Transverse colon (tissue), 4 donors: ENCODE measurements around the gene SLU7. TPM values are rescaled to one million over a fixed set of nuclear protein-coding genes. Genes with fewer than 3 reads are reported as not detected.

Source experiments
- DNase-seq: peaks from one replicate; pipeline ENCODE4 v3.0.0-alpha.2; 2019
- H3K27ac ChIP-seq, 4 donors: fragments of 200-600 bp; sonication (generic); 2 replicates each; pipeline ENCODE4 v1.5.1; 2016 to 2018; ENCODE audit warnings: inconsistent platforms in 4 of 4
- H3K27me3 ChIP-seq: fragments of 200-600 bp; sonication (generic); 2 replicates; pipeline ENCODE4 v1.5.1; 2017; ENCODE audit warnings: inconsistent platforms
- H3K36me3 ChIP-seq, 4 donors: fragments of 200-600 bp; sonication (generic); 2 replicates each; pipeline ENCODE4 v1.5.1; 2017 to 2019; ENCODE audit warnings: inconsistent platforms in 4 of 4
- H3K4me1 ChIP-seq, 4 donors: fragments of 200-600 bp; sonication (generic); 2 replicates each; pipeline ENCODE4 v1.5.1; 2017 to 2020; ENCODE audit warnings: inconsistent platforms in 4 of 4
- H3K4me3 ChIP-seq, 4 donors: fragments of 200-600 bp; sonication (generic); 1 replicate in 1 of 4; 2 replicates in 3 of 4; pipeline versions ENCODE4 v1.5.1 to v1.6.1; 2017 to 2019; ENCODE audit warnings: inconsistent platforms in 4 of 4
- H3K9me3 ChIP-seq, 2 donors: fragments of 200-600 bp; sonication (generic); 2 replicates each; pipeline ENCODE4 v1.5.1; 2017 to 2019; ENCODE audit warnings: inconsistent platforms in 2 of 2
- EP300 ChIP-seq: sonication (generic); formaldehyde crosslinking; IDR thresholded peaks from one replicate; pipeline ENCODE4 v1.6.1; 2017; ENCODE audit warnings: antibody characterized with exemption, low read depth
- POLR2A ChIP-seq: fragments of 450-650 bp; IDR thresholded peaks from one replicate; pipeline ENCODE4 v1.6.1; 2016; ENCODE audit warnings: antibody characterized with exemption, mild to moderate bottlenecking, moderate library complexity
- POLR2AphosphoS5 ChIP-seq, 3 donors: sonication (generic); formaldehyde crosslinking; IDR thresholded peaks; one replicate each; pipeline ENCODE4 v1.6.1; 2016; ENCODE audit warnings: antibody characterized with exemption in 3 of 3
- WGBS, 2 donors: methylation state at CpG; one replicate each; pipeline ENCODE4 v1.1.5; 2018; ENCODE audit warnings: low coverage in 1 of 2; 5-methylcytosine and 5-hydroxymethylcytosine counted together
- in situ Hi-C, 4 donors: fragments of 200-750 bp; cut with MboI; loops; one replicate each; pipeline versions ENCODE4 v1.15.0 to v1.15.1; 2017; ENCODE audit warnings: low sequenced_read_pairs in 3 of 4, low pct_ligation_motif_present in 1 of 4, low pct_unique_long_range_greater_than_20kb in 1 of 4
- intact Hi-C: fragments of 100-400 bp; cut with DNase I; formaldehyde crosslinking; loops from one replicate; pipeline ENCODE4 v1.15.1; 2023; ENCODE audit warnings: low total_unique reads
- total RNA-seq, 4 donors: library from RNA; depleted of rRNA; stranded (reverse); fragments of >200 nt; gene quantifications; one replicate each; pipeline ENCODE4 v1.1.0, GENCODE V29; 2016
- TF ChIP-seq, protein P1 (sequence below), 5 experiments: fragments of 200-600 bp in 3 of 5; fragments of 450-650 bp in 2 of 5; sonication (generic) in 3 of 5; IDR thresholded peaks; 1 replicate in 2 of 5; 2 replicates in 3 of 5; pipeline ENCODE4 v1.5.1; 2016 to 2017; ENCODE audit warnings: antibody characterized with exemption in 5 of 5, inconsistent platforms in 3 of 5, mild to moderate bottlenecking in 2 of 5, moderate library complexity in 1 of 5

The SLU7 gene
- total RNA-seq, 4 donors from 2014 or later, result 10.5 to 69.2 (median 52.5) TPM

DNA sequence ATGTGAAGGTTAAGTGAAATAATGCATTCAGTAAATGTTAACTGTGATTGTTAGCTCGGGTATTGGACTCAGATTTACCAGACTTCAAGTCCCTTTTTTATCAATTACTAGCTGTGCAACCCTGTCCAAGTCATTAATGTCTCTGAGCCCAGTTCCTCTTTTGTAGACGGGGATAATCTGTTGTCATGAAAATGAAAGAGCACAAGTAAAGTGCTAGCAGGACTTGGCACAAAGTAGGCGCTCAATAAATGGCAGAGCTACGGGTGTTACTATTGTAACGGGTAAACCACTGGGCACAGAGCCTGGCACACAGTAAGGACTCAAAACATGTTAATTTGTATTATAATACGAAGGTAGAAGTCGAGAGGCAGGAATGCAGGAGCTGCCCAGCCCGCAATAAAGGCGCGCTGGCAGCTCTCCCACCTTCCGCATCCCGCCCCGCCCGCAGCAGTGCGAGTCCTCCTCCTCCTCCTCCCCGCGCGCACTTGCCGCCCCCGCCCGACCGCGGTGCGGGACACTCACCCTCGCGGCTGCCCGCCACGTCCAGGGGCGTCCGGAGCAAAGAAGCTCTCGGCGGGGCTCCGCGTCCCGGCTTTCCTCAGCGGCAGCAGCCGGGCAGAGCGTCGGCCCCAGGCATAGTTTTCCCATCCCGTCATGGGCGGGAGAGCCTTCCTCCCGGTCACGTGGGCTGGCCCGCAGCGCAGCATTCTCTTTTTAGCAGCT is 48.7 kb downstream of the SLU7 start, which contains the start of gene C1QTNF2:
TSS of gene C1QTNF2 (minus strand) at position 637 of the 723 bp plus-strand sequence. CDS start 15,615 bp downstream, outside the sequence.
- H3K36me3 ChIP-seq, result no peaks in the 10 kb centered on the region
- TF ChIP-seq, protein P1, sequence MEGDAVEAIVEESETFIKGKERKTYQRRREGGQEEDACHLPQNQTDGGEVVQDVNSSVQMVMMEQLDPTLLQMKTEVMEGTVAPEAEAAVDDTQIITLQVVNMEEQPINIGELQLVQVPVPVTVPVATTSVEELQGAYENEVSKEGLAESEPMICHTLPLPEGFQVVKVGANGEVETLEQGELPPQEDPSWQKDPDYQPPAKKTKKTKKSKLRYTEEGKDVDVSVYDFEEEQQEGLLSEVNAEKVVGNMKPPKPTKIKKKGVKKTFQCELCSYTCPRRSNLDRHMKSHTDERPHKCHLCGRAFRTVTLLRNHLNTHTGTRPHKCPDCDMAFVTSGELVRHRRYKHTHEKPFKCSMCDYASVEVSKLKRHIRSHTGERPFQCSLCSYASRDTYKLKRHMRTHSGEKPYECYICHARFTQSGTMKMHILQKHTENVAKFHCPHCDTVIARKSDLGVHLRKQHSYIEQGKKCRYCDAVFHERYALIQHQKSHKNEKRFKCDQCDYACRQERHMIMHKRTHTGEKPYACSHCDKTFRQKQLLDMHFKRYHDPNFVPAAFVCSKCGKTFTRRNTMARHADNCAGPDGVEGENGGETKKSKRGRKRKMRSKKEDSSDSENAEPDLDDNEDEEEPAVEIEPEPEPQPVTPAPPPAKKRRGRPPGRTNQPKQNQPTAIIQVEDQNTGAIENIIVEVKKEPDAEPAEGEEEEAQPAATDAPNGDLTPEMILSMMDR (IDR thresholded peaks at IDR 0.05), result no peak
- TF ChIP-seq POLR2A (no peak), POLR2AphosphoS5 (IDR thresholded peaks at IDR 0.05) (peak in 1 of 3 donors; percentile 45), EP300 (no peak)
- intact Hi-C loops (no loop called here), in situ Hi-C loops (no loop called here)
- DNase-seq, result peak; percentile 64
- H3K9me3 ChIP-seq, result no peaks in the 10 kb centered on the region
- peaks cover 0 to 7% (median 5%) of the 10 kb centered on the region in 4 donors for H3K4me1 ChIP-seq
- 0 to 2% methylated on average over 4 to 45 of the region's 45 CpGs for WGBS, 2 donors
- H3K4me3 ChIP-seq, result peak within 1 kb of the TSS; percentile 42 to 59 (median 51)
- H3K27ac ChIP-seq, result peak within 1 kb of the TSS; percentile 52 to 63 (median 58)
- peaks cover 2% of the 10 kb centered on the region for H3K27me3 ChIP-seq

DNA sequence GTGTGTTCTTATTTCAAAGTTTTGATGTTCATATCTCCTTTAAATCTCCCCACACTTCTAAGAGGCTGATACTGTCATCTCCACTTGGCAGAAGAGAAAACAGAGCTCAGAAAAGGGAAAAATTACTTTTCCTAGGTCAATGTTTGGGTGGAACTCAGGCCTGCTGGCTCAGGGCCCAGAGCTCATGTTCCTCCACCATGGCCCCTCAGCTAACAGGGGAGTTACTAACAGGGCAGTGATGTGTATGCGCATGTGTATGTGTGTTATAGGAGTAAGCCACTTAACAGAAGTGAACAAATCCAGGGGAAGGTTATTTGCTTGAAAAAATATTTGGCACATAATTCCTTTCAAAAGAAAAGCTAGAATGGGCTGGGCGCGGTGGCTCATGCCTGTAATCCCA is 51.0 kb downstream of the SLU7 start:
- TF ChIP-seq EP300 (no peak), POLR2AphosphoS5 (IDR thresholded peaks at IDR 0.05) (no peak), POLR2A (no peak)
- TF ChIP-seq, protein P1 (IDR thresholded peaks at IDR 0.05), result no peak
- in situ Hi-C loops, result no loop called here
- Histone ChIP-seq H3K36me3 (no peaks in the 10 kb centered on the region), H3K9me3 (no peaks in the 10 kb centered on the region), H3K27me3 (no peaks in the 10 kb centered on the region), H3K4me1 (peaks cover 2 to 16% (median 10%) of the 10 kb centered on the region in 4 donors), H3K27ac (no peak overlapping the region), H3K4me3 (no peak overlapping the region)
- WGBS, 2 donors, result 96 to 100% methylated on average over 1 to 3 of the region's 3 CpGs
- intact Hi-C loops, result no loop called here
- no peak for DNase-seq

- peaks cover 3 to 20% (median 12%) of the 10 kb centered on the region in 4 donors for H3K4me1 ChIP-seq
- intact Hi-C loops, result no loop called here
- no peak overlapping the region for H3K27ac ChIP-seq
- TF ChIP-seq POLR2AphosphoS5 (IDR thresholded peaks at IDR 0.05) (no peak), POLR2A (no peak), EP300 (no peak)
- TF ChIP-seq, protein P1 (IDR thresholded peaks at IDR 0.05), result no peak
- no peak overlapping the region for H3K4me3 ChIP-seq
- no peaks in the 10 kb centered on the region for H3K9me3 ChIP-seq
- no peaks in the 10 kb centered on the region for H3K36me3 ChIP-seq
- DNase-seq, result no peak
- in situ Hi-C loops, result no loop called here
- 43 to 64% methylated on average over 2 of the region's 2 CpGs for whole genome bisulfite sequencing, 2 donors
- no peaks in the 10 kb centered on the region for H3K27me3 ChIP-seq
Measured at GRCh38 chr5:160367261-160367660, 51.6 kb downstream of the SLU7 start.

GRCh38 chr5:160366230-160366629 is 52.7 kb downstream of the SLU7 start:
- Histone ChIP-seq H3K4me3 (no peak overlapping the region), H3K9me3 (no peaks in the 10 kb centered on the region), H3K27ac (no peak overlapping the region), H3K27me3 (no peaks in the 10 kb centered on the region), H3K4me1 (peaks cover 3 to 20% (median 12%) of the 10 kb centered on the region in 4 donors), H3K36me3 (no peaks in the 10 kb centered on the region)
- in situ Hi-C loops, result no loop called here
- 71% methylated on average over 2 of the region's 2 CpGs; no CpG with 5 or more reads in 1 of the 2 donors for WGBS, 2 donors
- no peak for DNase-seq
- no peak for TF ChIP-seq POLR2AphosphoS5 (IDR thresholded peaks at IDR 0.05)
- no peak for TF ChIP-seq EP300
- TF ChIP-seq POLR2A, result no peak
- TF ChIP-seq, protein P1 (IDR thresholded peaks at IDR 0.05), result no peak
- intact Hi-C loops, result no loop called here
